Gastrocnemius medialis (tissue), 4 donors: Measurements from ENCODE around the gene ZNF75A. TPM values are rescaled to one million over a fixed set of nuclear protein-coding genes. Genes with fewer than 3 reads are reported as not detected.

Experiments
- ATAC-seq, 2 donors: fragments of 150-250 bp; one replicate each; pipeline ENCODE4 v1.9.1; 2016
- DNase-seq, 2 donors: peaks; one replicate each; pipeline ENCODE4 v3.0.0-alpha.2; 2019
- H3K27ac ChIP-seq, 4 donors: fragments of 200-600 bp; sonication (generic); 1 replicate in 1 of 4; 2 replicates in 3 of 4; pipeline ENCODE4 v1.5.1; 2016 to 2018; ENCODE audit warnings: mild to moderate bottlenecking in 2 of 4, moderate library complexity in 1 of 4
- H3K27me3 ChIP-seq, 3 donors: fragments of 200-600 bp; sonication (generic) in 2 of 3; 1 replicate in 1 of 3; 2 replicates in 2 of 3; pipeline versions ENCODE4 v1.5.1 to v1.6.0; 2016 to 2019; ENCODE audit warnings: mild to moderate bottlenecking in 1 of 3, moderate library complexity in 1 of 3
- H3K36me3 ChIP-seq, 2 donors: fragments of 200-600 bp; sonication (generic) in 1 of 2; one replicate each; pipeline ENCODE4 v1.5.1; 2017 to 2018
- H3K4me1 ChIP-seq, 2 donors: fragments of 200-600 bp; sonication (generic) in 1 of 2; one replicate each; pipeline ENCODE4 v1.5.1; 2016 to 2017; ENCODE audit warnings: mild to moderate bottlenecking in 2 of 2
- H3K4me3 ChIP-seq, 4 donors: fragments of 200-600 bp; sonication (generic) in 3 of 4; 1 replicate in 1 of 4; 2 replicates in 3 of 4; pipeline ENCODE4 v1.5.1; 2016 to 2019; ENCODE audit warnings: mild to moderate bottlenecking in 2 of 4
- H3K9me3 ChIP-seq, 3 donors: fragments of 200-600 bp; sonication (generic) in 2 of 3; 1 replicate in 1 of 3; 2 replicates in 2 of 3; pipeline ENCODE4 v1.5.1; 2016 to 2019
- CTCF ChIP-seq, 5 experiments: fragments of 450-650 bp in 3 of 5; fragments of 200-600 bp in 2 of 5; sonication (generic) in 2 of 5; IDR thresholded peaks in 4 of 5; conservative IDR thresholded peaks in 1 of 5; 1 replicate in 4 of 5; 2 replicates in 1 of 5; pipeline ENCODE4 v1.5.1; 2016 to 2019; ENCODE audit warnings: antibody characterized with exemption in 5 of 5, mild to moderate bottlenecking in 3 of 5, moderate library complexity in 3 of 5
- POLR2A ChIP-seq, 2 donors: fragments of 450-650 bp; IDR thresholded peaks; one replicate each; pipeline ENCODE4 v1.6.1; 2017; ENCODE audit warnings: antibody characterized with exemption in 2 of 2, mild to moderate bottlenecking in 2 of 2, moderate library complexity in 2 of 2
- in situ Hi-C, 4 donors: fragments of 200-750 bp; cut with MboI; loops; one replicate each; pipeline versions ENCODE4 v1.15.0 to v1.8.0; 2017; ENCODE audit warnings: low sequenced_read_pairs in 4 of 4
- intact Hi-C: fragments of 100-400 bp; cut with DNase I; formaldehyde crosslinking; loops from one replicate; pipeline ENCODE4 v1.15.1; 2023; ENCODE audit warnings: low total_unique reads
- total RNA-seq, 4 donors: library from RNA; depleted of rRNA; stranded (reverse); fragments of >200 nt; gene quantifications; one replicate each; pipeline versions ENCODE4 v1.1.0 to v1.2.3, GENCODE V29; 2016

Gene ZNF75A
- total RNA-seq, 4 donors from 2014 or later, result 5.5 to 13.2 (median 12.5) TPM

- no peak for ATAC-seq
- TF ChIP-seq POLR2A (IDR thresholded peaks at IDR 0.05) (no peak), CTCF (IDR thresholded peaks at IDR 0.05 in 4 of 5, conservative IDR thresholded peaks at IDR 0.05 in 1 of 5) (no peak)
- H3K36me3 ChIP-seq, result peaks cover 0 to 1% of the 10 kb centered on the region in 2 donors
- in situ Hi-C loops (no loop called here), intact Hi-C loops (no loop called here)
- no peak overlapping the region for H3K4me3 ChIP-seq
- no peaks in the 10 kb centered on the region for H3K27me3 ChIP-seq
- H3K27ac ChIP-seq, result no peak overlapping the region
- no peak for DNase-seq
- no peaks in the 10 kb centered on the region for H3K9me3 ChIP-seq
- H3K4me1 ChIP-seq, result no peaks in the 10 kb centered on the region
Observed at GRCh38 chr16:3274490-3274889, 30.8 kb upstream of the ZNF75A start.

GRCh38 chr16:3274947-3275346, 30.4 kb upstream of the ZNF75A start:
- Histone ChIP-seq H3K27ac (no peak overlapping the region), H3K4me1 (no peaks in the 10 kb centered on the region), H3K27me3 (no peaks in the 10 kb centered on the region), H3K4me3 (no peak overlapping the region), H3K36me3 (no peaks in the 10 kb centered on the region), H3K9me3 (no peaks in the 10 kb centered on the region)
- in situ Hi-C loops (loop anchor here in 1 of 4 donors (25.0 kb wide), 1 partner anchor 137 kb away; the partner anchor contains the start of genes ZNF174 and ZSCAN32), intact Hi-C loops (no loop called here)
- DNase-seq, result no peak
- no peak for ATAC-seq
- TF ChIP-seq CTCF (IDR thresholded peaks at IDR 0.05 in 4 of 5, conservative IDR thresholded peaks at IDR 0.05 in 1 of 5) (no peak), POLR2A (IDR thresholded peaks at IDR 0.05) (no peak)

- Histone ChIP-seq H3K9me3 (no peaks in the 10 kb centered on the region), H3K36me3 (no peaks in the 10 kb centered on the region), H3K27me3 (no peaks in the 10 kb centered on the region), H3K27ac (no peak overlapping the region), H3K4me3 (no peak overlapping the region), H3K4me1 (peaks cover under 1% of the 10 kb centered on the region in 2 donors)
- intact Hi-C loops, result no loop called here
- ATAC-seq (no peak), DNase-seq (no peak)
- in situ Hi-C loops, result loop anchor here in 1 of 4 donors (25.0 kb wide), 1 partner anchor 136 kb away; the partner anchor contains the start of genes ZNF174 and ZSCAN32
- TF ChIP-seq CTCF (IDR thresholded peaks at IDR 0.05 in 4 of 5, conservative IDR thresholded peaks at IDR 0.05 in 1 of 5) (no peak), POLR2A (IDR thresholded peaks at IDR 0.05) (no peak)
Observed at GRCh38 chr16:3276679-3277078, 28.6 kb upstream of the ZNF75A start.

- peaks cover 2 to 8% of the 10 kb centered on the region in 2 donors for H3K36me3 ChIP-seq
Observed at GRCh38 chr16:3281222-3281820, 24.0 kb upstream of the ZNF75A start.

More at GRCh38 chr16:3281222-3281820, 24.0 kb upstream of the ZNF75A start:
- in situ Hi-C loops, result loop anchor here in 1 of 4 donors (25.0 kb wide), 1 partner anchor 131 kb away; the partner anchor contains the start of genes ZNF174 and ZSCAN32
- DNase-seq (no peak), ATAC-seq (no peak)
- no peaks in the 10 kb centered on the region for H3K27me3 ChIP-seq
- intact Hi-C loops, result loop anchor here (5.0 kb wide), 2 partner anchors 259 to 331 kb away; partner anchors contain the start of genes HCFC1R1, SLX4, THOC6 and TNFRSF12A
- peaks cover 22% of the 10 kb centered on the region in 2 donors for H3K4me1 ChIP-seq
- TF ChIP-seq CTCF (IDR thresholded peaks at IDR 0.05 in 4 of 5, conservative IDR thresholded peaks at IDR 0.05 in 1 of 5) (no peak), POLR2A (IDR thresholded peaks at IDR 0.05) (no peak)
- H3K4me3 ChIP-seq, result no peak overlapping the region
- H3K9me3 ChIP-seq, result no peaks in the 10 kb centered on the region
- no peak overlapping the region for H3K27ac ChIP-seq
